IMR-90 (cell line): ENCODE measurements around the gene UPB1. TPM values are rescaled to one million over a fixed set of nuclear protein-coding genes. Genes with fewer than 3 reads are reported as not detected.
A peak's percentile ranks its signal among the peaks of the same experiment; 100 is the strongest.

ENCODE experiments used
- ATAC-seq: fragments of 200-7000 bp; cut with Tn5 transposase; 2 replicates; pipeline ENCODE4 v1.9.1; 2020; ENCODE audit warnings: low read depth, mild to moderate bottlenecking, moderate library complexity
- BruUV-seq: library from RNA; stranded (reverse); fragments of 400-500 nt; replicated peaks from 2 replicates; lab custom pipeline; 2021; lab: Mats Ljungman, UMichigan
- CTCF ChIA-PET: fragments of 300-600 bp; formaldehyde crosslinking; extraction: SDS; loops from one replicate; lab custom pipeline; 2021; ENCODE audit warnings: antibody characterized with exemption; lab: Yijun Ruan, JAX
- POLR2A ChIA-PET: fragments of 300-600 bp; sonication (Branson Sonifier 250); formaldehyde crosslinking; loops from one replicate; lab custom pipeline; 2022; ENCODE audit warnings: antibody characterized with exemption; ENCODE audit not compliant: unreplicated experiment; lab: Charles Lee
- DNase-seq: peaks from one replicate; pipeline ENCODE4 v3.0.0; 2013
- H2AFZ ChIP-seq: replicated peaks from 2 replicates; pipeline ENCODE3; 2013; ENCODE audit warnings: low read length, mild to moderate bottlenecking; ENCODE audit not compliant: poor library complexity
- H2AK5ac ChIP-seq: 2 replicates; pipeline ENCODE4 v1.6.1; 2013; ENCODE audit warnings: low read depth, low read length, inconsistent platforms
- H2AK9ac ChIP-seq: replicated peaks from 2 replicates; pipeline ENCODE3; 2013; ENCODE audit warnings: mild to moderate bottlenecking, low read depth, low read length, moderate library complexity; ENCODE audit not compliant: poor library complexity
- H2BK120ac ChIP-seq: 2 replicates; pipeline ENCODE4 v1.6.1; 2013; ENCODE audit warnings: low read depth, low read length, inconsistent platforms
- H2BK15ac ChIP-seq: 3 replicates; pipeline ENCODE4 v1.6.1; 2013; ENCODE audit warnings: low read depth, low read length, inconsistent platforms
- H2BK20ac ChIP-seq: 2 replicates; pipeline ENCODE4 v1.6.1; 2013; ENCODE audit warnings: low read depth, mild to moderate bottlenecking, inconsistent platforms, low read length, moderate library complexity
- H2BK5ac ChIP-seq: 2 replicates; pipeline ENCODE4 v1.6.1; 2013; ENCODE audit warnings: mild to moderate bottlenecking, low read depth, low read length, inconsistent platforms; ENCODE audit not compliant: poor library complexity, severe bottlenecking
- H3K14ac ChIP-seq: replicated peaks from 2 replicates; pipeline ENCODE4 v1.6.1; 2013; ENCODE audit warnings: low read depth, low read length, inconsistent platforms
- H3K18ac ChIP-seq: 2 replicates; pipeline ENCODE4 v1.6.1; 2013; ENCODE audit warnings: low read depth, low read length, control low read depth
- H3K23ac ChIP-seq: 2 replicates; pipeline ENCODE4 v1.6.1; 2013; ENCODE audit warnings: low read depth, low read length, inconsistent platforms
- H3K27ac ChIP-seq: 2 replicates; pipeline ENCODE4 v1.5.1; 2013; ENCODE audit warnings: mild to moderate bottlenecking, control low read depth, low read length; ENCODE audit not compliant: insufficient read depth
- H3K27me3 ChIP-seq: 2 replicates; pipeline ENCODE4 v1.6.1; 2013; ENCODE audit warnings: low read length; ENCODE audit not compliant: control insufficient read depth, insufficient read depth
- H3K36me3 ChIP-seq: 2 replicates; pipeline ENCODE4 v1.6.1; 2013; ENCODE audit warnings: low read length, mixed read lengths; ENCODE audit not compliant: control insufficient read depth, insufficient read depth
- H3K4ac ChIP-seq: 2 replicates; pipeline ENCODE4 v1.6.1; 2013; ENCODE audit warnings: low read depth, low read length, inconsistent platforms
- H3K4me1 ChIP-seq: 2 replicates; pipeline ENCODE4 v1.6.1; 2013; ENCODE audit warnings: low read length, mixed read lengths; ENCODE audit not compliant: control insufficient read depth, insufficient read depth
- H3K4me2 ChIP-seq: 2 replicates; pipeline ENCODE4 v1.6.1; 2013; ENCODE audit warnings: low read depth, mild to moderate bottlenecking, control low read depth, low read length, moderate library complexity
- H3K4me3 ChIP-seq: 2 replicates; pipeline ENCODE4 v1.5.1; 2013; ENCODE audit warnings: low read depth, mild to moderate bottlenecking, control low read depth, low read length, moderate library complexity; ENCODE audit not compliant: insufficient read depth
- H3K56ac ChIP-seq: 2 replicates; pipeline ENCODE4 v1.6.1; 2013; ENCODE audit warnings: low read length, inconsistent platforms; ENCODE audit not compliant: insufficient read depth; ENCODE audit errors: extremely low read depth
- H3K79me1 ChIP-seq, 2 experiments: 2 replicates each; pipeline ENCODE4 v1.6.1; 2013; ENCODE audit warnings: low read length in 2 of 2, inconsistent platforms in 1 of 2, low read depth in 1 of 2
- H3K9ac ChIP-seq: 2 replicates; pipeline ENCODE4 v1.6.1; 2013; ENCODE audit warnings: low read depth, low read length, control low read depth
- H3K9me1 ChIP-seq: 2 replicates; pipeline ENCODE4 v1.6.1; 2013; ENCODE audit warnings: low read length, inconsistent platforms; ENCODE audit not compliant: insufficient read depth
- H3K9me3 ChIP-seq: 2 replicates; pipeline ENCODE4 v1.6.1; 2013; ENCODE audit warnings: low read length; ENCODE audit not compliant: control insufficient read depth, insufficient read depth
- H4K20me1 ChIP-seq: 2 replicates; pipeline ENCODE4 v1.6.1; 2013; ENCODE audit warnings: low read length, inconsistent platforms; ENCODE audit not compliant: insufficient read depth
- H4K5ac ChIP-seq: 2 replicates; pipeline ENCODE4 v1.6.1; 2013; ENCODE audit warnings: mild to moderate bottlenecking, low read depth, low read length, control low read depth
- H4K8ac ChIP-seq, 2 experiments: 2 replicates each; pipeline ENCODE4 v1.6.1; 2013; ENCODE audit warnings: low read depth in 2 of 2, low read length in 2 of 2, control low read depth in 1 of 2, inconsistent platforms in 1 of 2
- H4K91ac ChIP-seq: 2 replicates; pipeline ENCODE4 v1.6.1; 2013; ENCODE audit warnings: low read depth, low read length, inconsistent platforms; ENCODE audit not compliant: insufficient read depth
- BHLHE40 ChIP-seq: fragments of 150-350 bp; IDR thresholded peaks from 2 replicates; pipeline ENCODE4 v1.6.1; 2016; ENCODE audit warnings: mild to moderate bottlenecking, low read depth, low read length
- CHD1 ChIP-seq: IDR thresholded peaks from 2 replicates; pipeline ENCODE4 v1.6.1; 2012; ENCODE audit warnings: low read depth, low read length, improper control_type of control experiment
- MAFK ChIP-seq: IDR thresholded peaks from 2 replicates; pipeline ENCODE4 v1.6.1; 2012; ENCODE audit warnings: low read depth, low read length, improper control_type of control experiment
- MXI1 ChIP-seq: IDR thresholded peaks from 2 replicates; pipeline ENCODE4 v1.6.1; 2012; ENCODE audit warnings: low read depth, mild to moderate bottlenecking, low read length, moderate library complexity, borderline replicate concordance
- NFE2L2 ChIP-seq: fragments of 150-350 bp; IDR thresholded peaks from 2 replicates; pipeline ENCODE4 v1.6.1; 2016; ENCODE audit warnings: low read depth, mild to moderate bottlenecking, low read length
- RAD21 ChIP-seq: IDR thresholded peaks from 2 replicates; pipeline ENCODE4 v1.6.1; 2012; ENCODE audit warnings: low read length, improper control_type of control experiment
- RCOR1 ChIP-seq: IDR thresholded peaks from 2 replicates; pipeline ENCODE4 v1.6.1; 2012; ENCODE audit warnings: mild to moderate bottlenecking, low read length, improper control_type of control experiment; ENCODE audit not compliant: insufficient replicate concordance
- WGBS, 2 experiments: methylation state at CpG; one replicate each; pipeline versions ENCODE4 v1.1.5 to v1.1.7; 2013; ENCODE audit warnings: missing lambda C conversion rate in 2 of 2; ENCODE audit not compliant: insufficient read length in 1 of 2; ENCODE audit errors: extremely low coverage in 2 of 2; 5-methylcytosine and 5-hydroxymethylcytosine counted together
- dilution Hi-C: fragments of 300-500 bp; cut with HindIII; formaldehyde crosslinking; loops from one replicate; pipeline ENCODE4 v1.14.3; 2018; ENCODE audit warnings: low sequenced_read_pairs; ENCODE audit not compliant: unreplicated experiment
- in situ Hi-C: fragments of 300-500 bp; cut with MboI; formaldehyde crosslinking; loops from 3 replicates; pipeline ENCODE4 v1.14.3; 2019; ENCODE audit warnings: low sequenced_read_pairs, inconsistent platforms, mixed read lengths
- intact Hi-C: fragments of 100-400 bp; cut with micrococcal nuclease; formaldehyde crosslinking; loops from 2 replicates; pipeline ENCODE4 v1.10.0; 2022
- polyA plus RNA-seq, 3 experiments: library from polyadenylated mRNA; depleted of rRNA; stranded (reverse); fragments of >200 nt; gene quantifications; 2 replicates each; pipeline ENCODE4 v1.2.3, GENCODE V29; 2012; ENCODE audit warnings: low replicate concordance in 1 of 3
- total RNA-seq: library from RNA; depleted of rRNA; stranded (reverse); fragments of >200 nt; gene quantifications from 2 replicates; pipeline ENCODE4 v1.2.3, GENCODE V29; 2012
- TF ChIP-seq, protein P1 (sequence below): fragments of 150-350 bp; IDR thresholded peaks from 2 replicates; pipeline ENCODE4 v1.6.1; 2016; ENCODE audit warnings: low read depth, mild to moderate bottlenecking, low read length, moderate library complexity, borderline replicate concordance
- TF ChIP-seq, protein P2 (sequence below): conservative IDR thresholded peaks from 2 replicates; pipeline ENCODE4 v1.5.1; 2012; ENCODE audit warnings: mild to moderate bottlenecking, low read depth, low read length, improper control_type of control experiment
- TF ChIP-seq, protein P3 (sequence below): fragments of 150-350 bp; IDR thresholded peaks from 2 replicates; pipeline ENCODE4 v1.6.1; 2017; ENCODE audit warnings: mild to moderate bottlenecking, antibody characterized with exemption, low read length, low read depth

UPB1 gene
- total and polyA plus RNA-seq, 2 of the 4 experiments (the other 2 are of a cell fraction) = under 0.01 to 0.02 TPM

DNA sequence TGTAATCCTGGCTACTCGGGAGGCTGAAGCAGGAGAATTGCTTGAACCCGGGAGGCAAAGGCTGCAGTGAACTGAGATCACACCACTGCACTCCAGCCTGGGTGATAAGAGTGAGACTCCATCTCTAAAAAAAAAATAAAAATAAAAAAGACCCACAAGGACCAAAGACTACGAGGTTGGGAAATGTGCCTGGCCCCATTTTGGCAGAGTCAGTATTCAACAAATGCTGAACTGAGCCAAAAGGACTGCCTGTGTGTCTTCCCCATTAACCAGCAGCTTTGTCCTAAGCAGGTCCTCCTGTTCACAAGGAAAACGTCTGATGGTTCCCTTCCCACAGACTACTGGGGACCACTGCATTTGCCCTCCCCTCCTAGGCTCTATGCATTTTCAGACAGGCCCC is 40.1 kb upstream of the UPB1 start:
- H2BK120ac ChIP-seq = no peak overlapping the region
- peak overlapping the region; percentile 51 for H2AFZ ChIP-seq
- intact Hi-C loops (no loop called here), in situ Hi-C loops (no loop called here), dilution Hi-C loops (no loop called here)
- no peak overlapping the region for H3K14ac ChIP-seq
- ChIA-PET CTCF (interaction anchor here (0.6 kb wide), 1 partner anchor 878 kb away, joined by 5 read pairs; no protein-coding TSS in a partner anchor), POLR2A (no interaction called here)
- H3K9me3 ChIP-seq = peaks cover 5% of the 10 kb centered on the region
- H2AK9ac ChIP-seq = no peak overlapping the region
- no peaks in the 10 kb centered on the region for H4K20me1 ChIP-seq
- no peak overlapping the region for H3K23ac ChIP-seq
- no peak overlapping the region for H3K4me3 ChIP-seq
- DNase-seq = no peak
- H2AK5ac ChIP-seq = no peak overlapping the region
- TF ChIP-seq, protein P1, sequence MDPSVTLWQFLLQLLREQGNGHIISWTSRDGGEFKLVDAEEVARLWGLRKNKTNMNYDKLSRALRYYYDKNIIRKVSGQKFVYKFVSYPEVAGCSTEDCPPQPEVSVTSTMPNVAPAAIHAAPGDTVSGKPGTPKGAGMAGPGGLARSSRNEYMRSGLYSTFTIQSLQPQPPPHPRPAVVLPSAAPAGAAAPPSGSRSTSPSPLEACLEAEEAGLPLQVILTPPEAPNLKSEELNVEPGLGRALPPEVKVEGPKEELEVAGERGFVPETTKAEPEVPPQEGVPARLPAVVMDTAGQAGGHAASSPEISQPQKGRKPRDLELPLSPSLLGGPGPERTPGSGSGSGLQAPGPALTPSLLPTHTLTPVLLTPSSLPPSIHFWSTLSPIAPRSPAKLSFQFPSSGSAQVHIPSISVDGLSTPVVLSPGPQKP = no peak
- TF ChIP-seq MXI1 (no peak), RCOR1 (no peak), MAFK (no peak), BHLHE40 (no peak), RAD21 (no peak), CHD1 (no peak), NFE2L2 (no peak)
- TF ChIP-seq, protein P2, sequence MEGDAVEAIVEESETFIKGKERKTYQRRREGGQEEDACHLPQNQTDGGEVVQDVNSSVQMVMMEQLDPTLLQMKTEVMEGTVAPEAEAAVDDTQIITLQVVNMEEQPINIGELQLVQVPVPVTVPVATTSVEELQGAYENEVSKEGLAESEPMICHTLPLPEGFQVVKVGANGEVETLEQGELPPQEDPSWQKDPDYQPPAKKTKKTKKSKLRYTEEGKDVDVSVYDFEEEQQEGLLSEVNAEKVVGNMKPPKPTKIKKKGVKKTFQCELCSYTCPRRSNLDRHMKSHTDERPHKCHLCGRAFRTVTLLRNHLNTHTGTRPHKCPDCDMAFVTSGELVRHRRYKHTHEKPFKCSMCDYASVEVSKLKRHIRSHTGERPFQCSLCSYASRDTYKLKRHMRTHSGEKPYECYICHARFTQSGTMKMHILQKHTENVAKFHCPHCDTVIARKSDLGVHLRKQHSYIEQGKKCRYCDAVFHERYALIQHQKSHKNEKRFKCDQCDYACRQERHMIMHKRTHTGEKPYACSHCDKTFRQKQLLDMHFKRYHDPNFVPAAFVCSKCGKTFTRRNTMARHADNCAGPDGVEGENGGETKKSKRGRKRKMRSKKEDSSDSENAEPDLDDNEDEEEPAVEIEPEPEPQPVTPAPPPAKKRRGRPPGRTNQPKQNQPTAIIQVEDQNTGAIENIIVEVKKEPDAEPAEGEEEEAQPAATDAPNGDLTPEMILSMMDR = no peak
- TF ChIP-seq, protein P3, sequence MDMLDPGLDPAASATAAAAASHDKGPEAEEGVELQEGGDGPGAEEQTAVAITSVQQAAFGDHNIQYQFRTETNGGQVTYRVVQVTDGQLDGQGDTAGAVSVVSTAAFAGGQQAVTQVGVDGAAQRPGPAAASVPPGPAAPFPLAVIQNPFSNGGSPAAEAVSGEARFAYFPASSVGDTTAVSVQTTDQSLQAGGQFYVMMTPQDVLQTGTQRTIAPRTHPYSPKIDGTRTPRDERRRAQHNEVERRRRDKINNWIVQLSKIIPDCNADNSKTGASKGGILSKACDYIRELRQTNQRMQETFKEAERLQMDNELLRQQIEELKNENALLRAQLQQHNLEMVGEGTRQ = no peak
- H3K9ac ChIP-seq = no peak overlapping the region
- H2BK5ac ChIP-seq = no peak overlapping the region
- peaks cover 4% of the 10 kb centered on the region; the same call in 1 of the 2 replicates for H3K27me3 ChIP-seq
- 33% methylated on average over 1 of the region's 4 CpGs; no CpG with 5 or more reads in 1 of the 2 experiments for WGBS, 2 experiments
- no peaks in the 10 kb centered on the region for H3K4me1 ChIP-seq
- no peak overlapping the region for H4K5ac ChIP-seq
- H3K27ac ChIP-seq = no peak overlapping the region
- no peak overlapping the region for H2BK20ac ChIP-seq
- H3K4ac ChIP-seq = no peak overlapping the region
- H3K36me3 ChIP-seq = no peaks in the 10 kb centered on the region
- H2BK15ac ChIP-seq = no peak overlapping the region
- BruUV-seq = no TSS peak
- H4K8ac ChIP-seq = no peak overlapping the region
- no peak overlapping the region for H3K56ac ChIP-seq
- no peak overlapping the region for H4K91ac ChIP-seq
- no peaks in the 10 kb centered on the region for H3K9me1 ChIP-seq
- no peak overlapping the region for H3K18ac ChIP-seq
- ATAC-seq = no peak
- H3K79me1 ChIP-seq = no peaks in the 10 kb centered on the region
- H3K4me2 ChIP-seq = no peak overlapping the region
